CD14-positive monocyte (primary cell): ENCODE results near the gene ARID1B. TPM values are rescaled to one million over a fixed set of nuclear protein-coding genes. Genes with fewer than 3 reads are reported as not detected.

Source experiments
- DNase-seq, 3 donors: peaks; one replicate each; pipeline ENCODE4 v3.0.0-alpha.2; 2011 to 2022
- H2AFZ ChIP-seq: 2 replicates; pipeline ENCODE4 v1.6.0; 2012; ENCODE audit warnings: mild to moderate bottlenecking, low read depth, low read length, inconsistent platforms; ENCODE audit not compliant: insufficient read depth, poor library complexity, severe bottlenecking
- H3K27ac ChIP-seq, 2 donors: 1 replicate in 1 of 2; 2 replicates in 1 of 2; pipeline ENCODE4 v1.5.1; 2012 to 2013; ENCODE audit warnings: low read length in 2 of 2, control low read depth in 1 of 2, inconsistent platforms in 1 of 2, low read depth in 1 of 2, mild to moderate bottlenecking in 1 of 2
- H3K27me3 ChIP-seq, 2 donors: one replicate each; pipeline versions ENCODE4 v1.6.0 to v1.6.1; 2011 to 2013; ENCODE audit warnings: low read length in 2 of 2; ENCODE audit not compliant: control insufficient read depth in 2 of 2, insufficient read depth in 2 of 2
- H3K36me3 ChIP-seq, 2 donors: replicated peaks in 1 of 2; 1 replicate in 1 of 2; 2 replicates in 1 of 2; pipeline versions ENCODE4 v1.5.1 to v1.6.1; 2012 to 2013; ENCODE audit warnings: low read length in 2 of 2, control low read depth in 1 of 2, inconsistent platforms in 1 of 2, mild to moderate bottlenecking in 1 of 2; ENCODE audit not compliant: insufficient read depth in 2 of 2, control insufficient read depth in 1 of 2
- H3K4me1 ChIP-seq, 2 donors: 1 replicate in 1 of 2; 2 replicates in 1 of 2; pipeline versions ENCODE4 v1.5.1 to v1.6.1; 2012 to 2013; ENCODE audit warnings: low read length in 2 of 2, control low read depth in 1 of 2, inconsistent platforms in 1 of 2, mild to moderate bottlenecking in 1 of 2, moderate library complexity in 1 of 2; ENCODE audit not compliant: insufficient read depth in 2 of 2, control insufficient read depth in 1 of 2
- H3K4me2 ChIP-seq: replicated peaks from 2 replicates; pipeline ENCODE3; 2012; ENCODE audit warnings: low read length, moderate library complexity, mild to moderate bottlenecking; ENCODE audit not compliant: poor library complexity, severe bottlenecking; ENCODE audit errors: extremely low read depth
- H3K4me3 ChIP-seq, 3 experiments: fragments of 200-600 bp in 1 of 3; sonication (generic) in 1 of 3; replicated peaks in 1 of 3; 1 replicate in 2 of 3; 2 replicates in 1 of 3; pipeline ENCODE4 v1.5.1; 2011 to 2013; ENCODE audit warnings: low read length in 3 of 3, mild to moderate bottlenecking in 3 of 3, control low read depth in 2 of 3, low read depth in 2 of 3, inconsistent platforms in 1 of 3, moderate library complexity in 1 of 3
- H3K79me2 ChIP-seq: 2 replicates; pipeline ENCODE4 v1.6.0; 2012; ENCODE audit warnings: mild to moderate bottlenecking, control low read depth, inconsistent platforms, low read length, moderate library complexity; ENCODE audit not compliant: insufficient read depth
- H3K9ac ChIP-seq: 2 replicates; pipeline ENCODE4 v1.6.0; 2017; ENCODE audit warnings: low read length, mild to moderate bottlenecking; ENCODE audit not compliant: insufficient read depth, poor library complexity, severe bottlenecking
- H3K9me3 ChIP-seq, 2 donors: replicated peaks in 1 of 2; 1 replicate in 1 of 2; 2 replicates in 1 of 2; pipeline versions ENCODE4 v1.5.1 to v1.6.1; 2012 to 2013; ENCODE audit warnings: low read length in 2 of 2, control low read depth in 1 of 2; ENCODE audit not compliant: control insufficient read depth in 1 of 2, insufficient read depth in 1 of 2
- H4K20me1 ChIP-seq: 2 replicates; pipeline ENCODE4 v1.6.0; 2012; ENCODE audit warnings: mild to moderate bottlenecking, low read length, control low read depth, moderate library complexity; ENCODE audit not compliant: insufficient read depth
- H3K27ac Mint-ChIP-seq, 7 donors: one replicate each; pipeline ENCODE4 v1.8.0; 2020; ENCODE audit warnings: mild to moderate bottlenecking in 7 of 7, mixed read lengths in 7 of 7, moderate library complexity in 6 of 7, inconsistent platforms in 2 of 7
- H3K27me3 Mint-ChIP-seq, 3 donors: one replicate each; pipeline ENCODE4 v1.8.0; 2021 to 2022; ENCODE audit warnings: low read depth in 3 of 3, mild to moderate bottlenecking in 3 of 3, mixed read lengths in 3 of 3, moderate library complexity in 3 of 3, inconsistent platforms in 1 of 3
- H3K36me3 Mint-ChIP-seq, 2 donors: one replicate each; pipeline ENCODE4 v1.8.0; 2020; ENCODE audit warnings: mixed read lengths in 2 of 2, inconsistent platforms in 1 of 2, mild to moderate bottlenecking in 1 of 2
- H3K4me1 Mint-ChIP-seq: one replicate; pipeline ENCODE4 v1.8.0; 2020; ENCODE audit warnings: mild to moderate bottlenecking, mixed read lengths
- H3K4me3 Mint-ChIP-seq, 2 donors: one replicate each; pipeline ENCODE4 v1.8.0; 2020; ENCODE audit warnings: mild to moderate bottlenecking in 2 of 2, mixed read lengths in 2 of 2, moderate library complexity in 1 of 2
- H3K9me3 Mint-ChIP-seq, 7 donors: one replicate each; pipeline ENCODE4 v1.8.0; 2020 to 2022; ENCODE audit warnings: mixed read lengths in 7 of 7, mild to moderate bottlenecking in 6 of 7, moderate library complexity in 6 of 7, inconsistent platforms in 2 of 7
- WGBS: methylation state at CpG from one replicate; pipeline ENCODE4 v1.1.5; 2013; ENCODE audit warnings: missing lambda C conversion rate; ENCODE audit not compliant: insufficient coverage; 5-methylcytosine and 5-hydroxymethylcytosine counted together
- intact Hi-C, 2 donors: fragments of 100-400 bp; cut with micrococcal nuclease; formaldehyde crosslinking; loops; one replicate each; pipeline versions ENCODE4 v1.15.0 to v1.15.1; 2023
- polyA plus RNA-seq, 3 donors: library from polyadenylated mRNA; depleted of rRNA in 1 of 3; unstranded in 2 of 3; stranded (reverse) in 1 of 3; fragments of 300-500 nt in 2 of 3; fragments of >200 nt in 1 of 3; fragmentation: Illumina TruSeq in 2 of 3; gene quantifications; 1 replicate in 2 of 3; 2 replicates in 1 of 3; pipeline ENCODE4 v1.2.3, GENCODE V29; 2012 to 2021
- TF ChIP-seq, protein P1 (sequence below): fragments of 200-600 bp; IDR thresholded peaks from one replicate; pipeline ENCODE4 v1.8.0; 2022; ENCODE audit warnings: antibody characterized with exemption, mild to moderate bottlenecking

ARID1B gene
- polyA plus RNA-seq, 3 donors = 3.2 to 22.1 (median 3.8) TPM

DNA sequence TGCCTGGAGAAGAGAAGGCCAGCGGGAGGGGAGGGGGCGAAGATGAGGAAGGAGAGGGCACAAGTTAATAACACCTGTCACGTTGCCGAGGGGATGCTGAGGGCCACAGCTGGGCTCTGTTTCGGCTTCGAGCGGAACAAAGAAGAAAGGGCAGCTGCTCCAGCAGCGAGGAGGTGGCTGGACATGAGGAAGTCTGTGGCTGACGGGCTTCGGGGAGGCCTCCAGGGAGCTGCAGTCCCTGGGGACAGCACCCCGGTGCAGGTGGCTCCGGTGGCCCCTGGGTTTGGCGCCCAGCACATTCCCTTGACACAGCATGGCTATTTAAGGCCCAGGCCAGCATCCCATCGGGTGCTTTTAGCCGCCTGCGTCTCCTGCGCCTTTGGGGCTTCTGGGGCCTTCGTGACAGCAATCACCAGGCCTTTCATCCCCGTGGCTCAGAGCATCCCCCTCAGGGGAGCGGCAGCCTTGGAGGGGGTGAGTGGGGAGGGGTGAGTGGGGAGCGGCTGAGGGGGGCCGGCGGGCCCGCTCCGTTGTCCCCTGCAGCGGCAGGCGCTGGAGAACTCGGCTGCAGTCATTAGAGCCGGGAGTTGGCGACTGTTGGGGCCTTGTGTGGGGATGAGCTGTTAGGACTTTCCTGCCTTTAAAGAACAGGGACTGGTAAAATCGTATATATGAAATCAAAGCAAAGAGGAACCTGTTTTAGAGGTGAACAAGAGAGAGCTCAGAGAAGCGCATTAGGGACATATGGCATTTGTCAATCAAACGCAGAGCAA lies 447.2 kb downstream of the ARID1B start:
- H3K4me1 ChIP-seq = peaks cover 21 to 30% of the 10 kb centered on the region in 2 donors
- H4K20me1 ChIP-seq = no peaks in the 10 kb centered on the region
- H3K36me3 ChIP-seq = no peaks in the 10 kb centered on the region
- Mint-ChIP-seq H3K27me3 (peaks cover 29 to 42% (median 31%) of the 10 kb centered on the region in 3 donors), H3K9me3 (peaks cover 0 to 3% (median 0%) of the 10 kb centered on the region in 7 donors), H3K36me3 (peaks cover 0 to 8% of the 10 kb centered on the region in 2 donors), H3K4me1 (peaks cover 29% of the 10 kb centered on the region), H3K4me3 (peak overlapping the region in 1 of 2 donors; percentile 69), H3K27ac (no peak overlapping the region)
- H3K4me3 ChIP-seq = no peak overlapping the region
- H3K9ac ChIP-seq = no peak overlapping the region
- H3K9me3 ChIP-seq = no peaks in the 10 kb centered on the region
- no peak overlapping the region for H3K27ac ChIP-seq
- H2AFZ ChIP-seq = no peak overlapping the region
- intact Hi-C loops = no loop called here
- no peaks in the 10 kb centered on the region for H3K79me2 ChIP-seq
- no peak for DNase-seq
- WGBS = 86% methylated on average over 25 of the region's 33 CpGs
- TF ChIP-seq, protein P1, sequence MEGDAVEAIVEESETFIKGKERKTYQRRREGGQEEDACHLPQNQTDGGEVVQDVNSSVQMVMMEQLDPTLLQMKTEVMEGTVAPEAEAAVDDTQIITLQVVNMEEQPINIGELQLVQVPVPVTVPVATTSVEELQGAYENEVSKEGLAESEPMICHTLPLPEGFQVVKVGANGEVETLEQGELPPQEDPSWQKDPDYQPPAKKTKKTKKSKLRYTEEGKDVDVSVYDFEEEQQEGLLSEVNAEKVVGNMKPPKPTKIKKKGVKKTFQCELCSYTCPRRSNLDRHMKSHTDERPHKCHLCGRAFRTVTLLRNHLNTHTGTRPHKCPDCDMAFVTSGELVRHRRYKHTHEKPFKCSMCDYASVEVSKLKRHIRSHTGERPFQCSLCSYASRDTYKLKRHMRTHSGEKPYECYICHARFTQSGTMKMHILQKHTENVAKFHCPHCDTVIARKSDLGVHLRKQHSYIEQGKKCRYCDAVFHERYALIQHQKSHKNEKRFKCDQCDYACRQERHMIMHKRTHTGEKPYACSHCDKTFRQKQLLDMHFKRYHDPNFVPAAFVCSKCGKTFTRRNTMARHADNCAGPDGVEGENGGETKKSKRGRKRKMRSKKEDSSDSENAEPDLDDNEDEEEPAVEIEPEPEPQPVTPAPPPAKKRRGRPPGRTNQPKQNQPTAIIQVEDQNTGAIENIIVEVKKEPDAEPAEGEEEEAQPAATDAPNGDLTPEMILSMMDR = no peak
- H3K4me2 ChIP-seq = no peak overlapping the region
- peaks cover 0 to 6% of the 10 kb centered on the region in 2 donors for H3K27me3 ChIP-seq

- Histone ChIP-seq H3K36me3 (no peaks in the 10 kb centered on the region), H4K20me1 (no peaks in the 10 kb centered on the region), H3K4me1 (peaks cover 21 to 30% of the 10 kb centered on the region in 2 donors), H3K9ac (no peak overlapping the region), H3K27ac (no peak overlapping the region), H3K4me2 (no peak overlapping the region), H3K9me3 (no peaks in the 10 kb centered on the region), H3K4me3 (no peak overlapping the region), H3K79me2 (no peaks in the 10 kb centered on the region), H2AFZ (no peak overlapping the region), H3K27me3 (peaks cover 0 to 6% of the 10 kb centered on the region in 2 donors)
- H3K36me3 Mint-ChIP-seq = peaks cover 0 to 8% of the 10 kb centered on the region in 2 donors
- WGBS = 96% methylated on average over 26 of the region's 26 CpGs
- no peak overlapping the region for H3K4me3 Mint-ChIP-seq
- H3K27ac Mint-ChIP-seq = peak overlapping the region in 1 of 7 donors; percentile 47
- H3K27me3 Mint-ChIP-seq = peaks cover 28 to 37% (median 31%) of the 10 kb centered on the region in 3 donors
- no peak for DNase-seq
- intact Hi-C loops = no loop called here
- peaks cover 0 to 3% (median 0%) of the 10 kb centered on the region in 7 donors for H3K9me3 Mint-ChIP-seq
- TF ChIP-seq, protein P1 = no peak
- H3K4me1 Mint-ChIP-seq = peaks cover 29% of the 10 kb centered on the region
These were observed 447.9 kb downstream of the ARID1B start for GRCh38 chr6:157224951-157225574.
